UCSD-AML1 (cell line): Measurements from ENCODE around the gene PKNOX2.
"Not testable (repeated sequence)": the region's sequence is repeated elsewhere in the genome, so short reads cannot be mapped to it uniquely, and the experiment has no call there.

ENCODE experiments used
- DNase-seq: peaks from one replicate; lab custom pipeline; 2025; ENCODE audit not compliant: unreplicated experiment; lab: John Stamatoyannopoulos, UW

PKNOX2 gene

GRCh38 chr11:125201525-125202141 lies 37.1 kb downstream of the PKNOX2 start:
- no peak for DNase-seq

- DNase-seq = no peak
Observed at GRCh38 chr11:125202362-125202880, 37.9 kb downstream of the PKNOX2 start.

- no peak for DNase-seq
Observed at GRCh38 chr11:125202977-125203376, 38.4 kb downstream of the PKNOX2 start.

GRCh38 chr11:125207866-125208425 lies 43.4 kb downstream of the PKNOX2 start:
- DNase-seq = no peak

- no peak for DNase-seq
Observed at GRCh38 chr11:125210066-125210465, 45.5 kb downstream of the PKNOX2 start.

- no peak for DNase-seq
Observed at GRCh38 chr11:125211191-125211947, 46.8 kb downstream of the PKNOX2 start.

- DNase-seq = no peak
Observed at GRCh38 chr11:125211948-125212340, 47.4 kb downstream of the PKNOX2 start.

GRCh38 chr11:125214601-125215565 lies 50.3 kb downstream of the PKNOX2 start:
- no peak for DNase-seq

- DNase-seq = no peak
Observed at GRCh38 chr11:125215976-125216375, 51.4 kb downstream of the PKNOX2 start.

- DNase-seq = no peak
Observed at GRCh38 chr11:125218336-125218735, 53.8 kb downstream of the PKNOX2 start.

- no peak for DNase-seq
Observed at GRCh38 chr11:125221461-125221860, 56.9 kb downstream of the PKNOX2 start.

- DNase-seq = no peak
Observed at GRCh38 chr11:125222494-125222893, 57.9 kb downstream of the PKNOX2 start.

- not testable (repeated sequence) for DNase-seq
Observed at GRCh38 chr11:125223161-125223560, 58.6 kb downstream of the PKNOX2 start.

GRCh38 chr11:125223901-125224361 lies 59.4 kb downstream of the PKNOX2 start:
- DNase-seq = no peak

GRCh38 chr11:125224391-125225021 lies 60.0 kb downstream of the PKNOX2 start:
- peak; percentile 18 for DNase-seq

GRCh38 chr11:125225401-125225800 lies 60.9 kb downstream of the PKNOX2 start:
- no peak for DNase-seq

- no peak for DNase-seq
Observed at GRCh38 chr11:125226031-125226430, 61.5 kb downstream of the PKNOX2 start.

- DNase-seq = no peak
Observed at GRCh38 chr11:125226706-125227105, 62.2 kb downstream of the PKNOX2 start.

- no peak for DNase-seq
Observed at GRCh38 chr11:125227151-125227550, 62.6 kb downstream of the PKNOX2 start.

- DNase-seq = no peak
Observed at GRCh38 chr11:125228445-125228844, 63.9 kb downstream of the PKNOX2 start.
